NCI-H146 treated with DMSO at 0.1 percent for 48 hours (cell line): ENCODE data around the gene CNTNAP2.

Source experiments
- DNase-seq: peaks from one replicate; lab custom pipeline; 2025; ENCODE audit not compliant: unreplicated experiment; lab: John Stamatoyannopoulos, UW

Gene CNTNAP2

GRCh38 chr7:148155000-148155399 is 2038.4 kb downstream of the CNTNAP2 start:
- DNase-seq, result no peak

GRCh38 chr7:148155826-148156225 is 2039.2 kb downstream of the CNTNAP2 start:
- no peak for DNase-seq

GRCh38 chr7:148156233-148156632 is 2039.6 kb downstream of the CNTNAP2 start:
- no peak for DNase-seq

GRCh38 chr7:148159331-148159730 is 2042.7 kb downstream of the CNTNAP2 start:
- no peak for DNase-seq

- DNase-seq, result no peak
Observed at GRCh38 chr7:148161776-148162175, 2045.2 kb downstream of the CNTNAP2 start.

- no peak for DNase-seq
Observed at GRCh38 chr7:148162808-148163207, 2046.2 kb downstream of the CNTNAP2 start.

- DNase-seq, result no peak
Observed at GRCh38 chr7:148163246-148163645, 2046.6 kb downstream of the CNTNAP2 start.

- no peak for DNase-seq
Observed at GRCh38 chr7:148172920-148173319, 2056.3 kb downstream of the CNTNAP2 start.

- DNase-seq, result no peak
Observed at GRCh38 chr7:148173369-148173768, 2056.8 kb downstream of the CNTNAP2 start.

- DNase-seq, result no peak
Observed at GRCh38 chr7:148174376-148174775, 2057.8 kb downstream of the CNTNAP2 start.

- DNase-seq, result no peak
Observed at GRCh38 chr7:148175512-148175911, 2058.9 kb downstream of the CNTNAP2 start.

GRCh38 chr7:148177972-148178371 is 2061.4 kb downstream of the CNTNAP2 start:
- DNase-seq, result no peak

- no peak for DNase-seq
Observed at GRCh38 chr7:148180075-148180474, 2063.5 kb downstream of the CNTNAP2 start.

GRCh38 chr7:148182264-148182663 is 2065.7 kb downstream of the CNTNAP2 start:
- no peak for DNase-seq

- DNase-seq, result no peak
Observed at GRCh38 chr7:148185041-148185440, 2068.4 kb downstream of the CNTNAP2 start.

- DNase-seq, result no peak
Observed at GRCh38 chr7:148187471-148187870, 2070.9 kb downstream of the CNTNAP2 start.

GRCh38 chr7:148191391-148192065 is 2074.9 kb downstream of the CNTNAP2 start:
- no peak for DNase-seq

- no peak for DNase-seq
Observed at GRCh38 chr7:148192491-148192890, 2075.9 kb downstream of the CNTNAP2 start.

GRCh38 chr7:148201992-148202391 is 2085.4 kb downstream of the CNTNAP2 start:
- no peak for DNase-seq

GRCh38 chr7:148204639-148205304 is 2088.2 kb downstream of the CNTNAP2 start:
- peak; percentile 43 for DNase-seq

GRCh38 chr7:148209643-148210190 is 2093.1 kb downstream of the CNTNAP2 start:
- no peak for DNase-seq

- no peak for DNase-seq
Observed at GRCh38 chr7:148210804-148211325, 2094.3 kb downstream of the CNTNAP2 start.
